ENCODE results near the gene PPP6R2.
"Not testable (repeated sequence)": the region's sequence is repeated elsewhere in the genome, so short reads cannot be mapped to it uniquely, and the experiment has no call there.

Gene PPP6R2

DNA sequence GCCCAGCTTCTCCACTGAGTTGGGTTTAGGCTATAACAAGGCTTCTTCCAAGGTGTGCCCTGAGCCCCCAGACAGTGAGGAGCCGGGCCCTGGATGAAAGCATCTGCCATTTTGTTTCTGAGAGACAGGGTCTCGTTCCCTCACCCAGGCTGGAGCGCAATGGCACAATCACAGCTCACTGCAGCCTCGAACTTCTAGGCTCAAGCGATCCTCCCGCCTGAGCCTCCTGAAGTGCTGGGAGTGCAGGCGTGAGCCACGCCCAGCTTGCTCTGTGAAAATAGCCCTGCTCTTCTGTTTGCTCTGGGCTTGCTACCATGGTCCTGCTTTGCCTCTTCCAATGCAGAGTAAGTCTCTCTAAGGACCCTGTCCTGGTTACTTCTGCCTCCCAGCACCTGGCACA, 23.0 kb upstream of the PPP6R2 start:
- Mint-ChIP-seq H3K27ac (no peak overlapping the region), H3K9me3 (ENCODE audit: low read depth) (no peaks in the 10 kb centered on the region), H3K4me1 (ENCODE audit: low read depth) (peaks cover 4% of the 10 kb centered on the region), H3K36me3 (no peaks in the 10 kb centered on the region), H3K27me3 (no peaks in the 10 kb centered on the region), H3K4me3 (no peak overlapping the region)

GRCh38 chr22:50320671-50321325, 22.3 kb upstream of the PPP6R2 start:
- Mint-ChIP-seq H3K27ac (no peak overlapping the region), H3K36me3 (no peaks in the 10 kb centered on the region), H3K27me3 (no peaks in the 10 kb centered on the region), H3K4me3 (no peak overlapping the region), H3K4me1 (ENCODE audit: low read depth) (peaks cover under 1% of the 10 kb centered on the region), H3K9me3 (ENCODE audit: low read depth) (no peaks in the 10 kb centered on the region)

GRCh38 chr22:50322382-50323104, 20.6 kb upstream of the PPP6R2 start:
- H3K27me3 Mint-ChIP-seq; H3K27ac Mint-ChIP-seq; H3K4me3 Mint-ChIP-seq; H3K9me3 Mint-ChIP-seq (ENCODE audit: low read depth); H3K4me1 Mint-ChIP-seq (ENCODE audit: low read depth); H3K36me3 Mint-ChIP-seq: not testable (repeated sequence)

DNA sequence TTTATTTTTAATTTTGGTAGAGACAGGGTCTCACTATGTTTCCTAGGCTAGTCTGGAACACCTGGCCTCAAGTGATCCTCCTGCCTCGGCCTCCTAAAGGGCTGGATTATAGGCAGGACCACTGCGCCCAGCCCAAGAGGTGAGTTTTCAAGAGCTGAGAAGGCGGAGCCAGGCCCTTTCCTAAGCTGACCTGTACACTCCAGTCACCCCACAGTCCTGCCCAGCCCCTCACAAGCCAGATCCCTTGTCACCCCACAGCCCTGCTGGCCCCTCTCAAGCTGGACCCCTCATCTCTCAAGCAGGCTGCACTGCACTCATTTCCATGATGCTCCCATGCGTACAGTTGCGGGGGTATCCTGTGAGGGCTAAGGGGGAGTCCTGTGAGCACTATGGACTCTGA, 19.2 kb upstream of the PPP6R2 start:
- Mint-ChIP-seq H3K36me3 (no peaks in the 10 kb centered on the region), H3K4me3 (no peak overlapping the region), H3K27ac (no peak overlapping the region), H3K4me1 (ENCODE audit: low read depth) (peaks cover 9% of the 10 kb centered on the region), H3K9me3 (ENCODE audit: low read depth) (no peaks in the 10 kb centered on the region), H3K27me3 (no peaks in the 10 kb centered on the region)

DNA sequence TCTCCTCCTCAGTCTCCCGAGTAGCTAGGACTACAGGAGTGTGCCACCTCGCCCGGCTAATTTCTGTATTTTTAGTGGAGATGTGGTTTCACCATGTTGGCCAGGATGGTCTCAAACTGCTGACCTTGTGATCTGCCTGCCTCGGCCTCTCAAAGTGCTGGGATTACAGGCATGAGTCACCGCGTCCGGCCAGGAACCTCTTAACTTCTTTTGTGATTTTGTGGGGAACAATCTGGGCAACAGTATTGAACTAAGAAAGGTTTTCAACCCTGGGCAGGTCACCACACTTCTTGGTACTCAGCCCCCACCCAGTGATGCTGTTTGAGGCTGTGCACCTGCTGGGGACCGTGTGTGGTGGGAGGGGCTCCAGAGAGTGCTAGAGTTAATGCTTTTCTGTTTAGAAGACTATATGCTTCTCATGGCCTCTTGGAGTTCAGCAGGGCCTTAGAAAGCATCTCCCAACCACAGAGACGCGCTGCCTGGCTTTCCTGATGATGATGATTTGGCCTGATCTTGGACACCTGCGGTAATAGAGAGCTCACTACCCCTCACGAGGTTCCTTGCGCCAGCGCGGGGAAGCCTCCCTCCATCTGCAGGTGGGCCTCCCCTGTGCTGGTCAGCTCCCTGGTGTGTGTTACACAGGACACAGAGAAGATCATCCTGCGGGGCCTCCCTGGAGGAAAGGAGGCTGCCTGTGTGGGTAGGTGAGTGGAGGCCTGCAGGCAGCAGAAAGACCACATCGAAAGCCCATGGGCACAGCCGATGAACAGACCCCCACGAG, 17.5 kb upstream of the PPP6R2 start:
- peak overlapping the region; percentile 86 for H3K4me3 Mint-ChIP-seq
- peaks cover 13% of the 10 kb centered on the region for H3K4me1 Mint-ChIP-seq (ENCODE audit: low read depth)
- peaks cover 2% of the 10 kb centered on the region for H3K27me3 Mint-ChIP-seq
- H3K27ac Mint-ChIP-seq, result no peak overlapping the region
- peaks cover 2% of the 10 kb centered on the region for H3K36me3 Mint-ChIP-seq
- no peaks in the 10 kb centered on the region for H3K9me3 Mint-ChIP-seq (ENCODE audit: low read depth)

DNA sequence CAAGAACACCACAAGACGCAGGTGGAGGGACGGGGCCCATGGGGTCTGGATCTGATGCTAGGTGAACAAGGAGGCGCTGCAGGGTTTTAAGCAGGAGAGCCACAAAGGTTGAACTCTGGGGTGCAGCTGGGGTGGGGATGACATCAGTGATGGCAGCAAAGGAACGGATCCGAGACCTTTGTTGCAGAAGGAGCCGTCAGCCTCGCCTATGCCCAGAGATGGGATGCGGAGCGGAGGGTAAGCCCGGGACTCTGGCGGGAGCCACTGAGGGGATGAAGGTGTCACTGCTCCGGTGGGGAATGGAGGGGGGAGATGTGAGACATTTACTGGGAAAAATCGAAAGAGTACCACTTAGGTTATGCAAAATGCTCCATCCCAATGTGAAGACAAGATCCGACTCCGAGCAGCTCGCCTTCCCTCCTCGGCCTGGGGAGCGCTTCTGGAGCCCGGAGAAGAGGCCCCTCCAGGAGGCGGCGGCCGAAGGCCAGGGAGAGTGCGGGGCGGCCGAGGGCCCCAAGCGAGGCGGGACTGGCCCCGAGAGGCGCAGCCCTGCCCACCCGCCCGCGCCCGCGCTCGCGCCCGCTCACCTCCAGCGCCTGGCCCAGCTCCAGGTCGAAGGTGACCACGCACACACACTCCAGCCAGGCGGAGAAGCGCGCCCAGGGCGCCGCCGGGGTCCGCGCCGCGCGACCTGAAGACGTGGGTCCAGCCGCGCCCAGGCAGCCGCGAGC, 16.7 kb upstream of the PPP6R2 start:
- peak overlapping the region; percentile 86 for H3K4me3 Mint-ChIP-seq
- peaks cover 2% of the 10 kb centered on the region for H3K36me3 Mint-ChIP-seq
- peaks cover 2% of the 10 kb centered on the region for H3K27me3 Mint-ChIP-seq
- H3K9me3 Mint-ChIP-seq (ENCODE audit: low read depth), result no peaks in the 10 kb centered on the region
- peaks cover 13% of the 10 kb centered on the region for H3K4me1 Mint-ChIP-seq (ENCODE audit: low read depth)
- no peak overlapping the region for H3K27ac Mint-ChIP-seq

DNA sequence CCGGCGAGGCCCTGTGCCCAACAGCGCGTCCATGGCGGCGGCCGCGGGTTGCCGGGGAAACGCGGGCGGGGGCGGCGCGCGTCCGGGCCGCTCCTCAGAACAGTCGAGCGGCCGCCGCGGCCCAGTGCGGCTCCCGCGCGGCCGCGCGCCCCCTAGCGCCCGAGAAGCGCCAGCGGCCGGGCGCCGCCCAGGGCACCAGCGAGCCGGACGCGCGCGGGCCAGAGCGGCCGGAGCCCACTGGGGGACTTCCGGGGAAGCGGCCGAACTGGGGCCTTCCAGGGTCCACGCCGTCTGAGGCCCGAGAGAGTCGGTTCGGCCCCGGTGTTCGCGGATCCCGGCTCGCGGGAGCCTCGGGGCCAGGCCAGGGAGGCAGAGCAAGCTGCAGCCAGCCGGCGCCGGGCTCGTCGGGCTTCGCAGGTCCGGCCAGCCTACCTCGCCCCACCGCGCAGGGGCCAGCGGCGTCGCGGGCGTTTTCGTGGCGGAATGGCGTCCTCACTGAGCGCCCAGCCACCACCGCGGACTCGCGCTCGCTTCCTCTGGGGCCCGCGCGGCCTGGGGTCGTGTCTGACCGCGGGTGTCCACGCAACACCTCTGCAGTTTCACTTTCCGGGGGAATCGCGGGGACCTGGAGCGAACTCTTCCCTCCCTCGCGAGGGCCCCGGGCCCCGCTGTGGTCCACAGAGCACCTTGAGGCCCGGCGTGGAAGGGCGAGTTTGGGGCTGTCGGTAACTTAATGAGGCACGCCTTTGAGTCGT, 16.0 kb upstream of the PPP6R2 start, which contains the start of gene DENND6B:
Gene DENND6B (minus strand): TSS at position 57 of the 755 bp plus-strand sequence. CDS start 24 bp downstream, at position 33.
- H3K36me3 Mint-ChIP-seq, result peaks cover 2% of the 10 kb centered on the region
- H3K9me3 Mint-ChIP-seq (ENCODE audit: low read depth), result no peaks in the 10 kb centered on the region
- peaks cover 2% of the 10 kb centered on the region for H3K27me3 Mint-ChIP-seq
- H3K4me1 Mint-ChIP-seq (ENCODE audit: low read depth), result peaks cover 13% of the 10 kb centered on the region
- peak within 1 kb of the TSS; percentile 70 for H3K27ac Mint-ChIP-seq
- peak within 1 kb of the TSS; percentile 86 for H3K4me3 Mint-ChIP-seq

GRCh38 chr22:50327711-50328019, 15.5 kb upstream of the PPP6R2 start:
- H3K27ac Mint-ChIP-seq, result peak overlapping the region; percentile 70
- peaks cover 2% of the 10 kb centered on the region for H3K36me3 Mint-ChIP-seq
- no peaks in the 10 kb centered on the region for H3K9me3 Mint-ChIP-seq (ENCODE audit: low read depth)
- H3K27me3 Mint-ChIP-seq, result peaks cover 2% of the 10 kb centered on the region
- peak overlapping the region; percentile 76 for H3K4me3 Mint-ChIP-seq
- peaks cover 13% of the 10 kb centered on the region for H3K4me1 Mint-ChIP-seq (ENCODE audit: low read depth)

DNA sequence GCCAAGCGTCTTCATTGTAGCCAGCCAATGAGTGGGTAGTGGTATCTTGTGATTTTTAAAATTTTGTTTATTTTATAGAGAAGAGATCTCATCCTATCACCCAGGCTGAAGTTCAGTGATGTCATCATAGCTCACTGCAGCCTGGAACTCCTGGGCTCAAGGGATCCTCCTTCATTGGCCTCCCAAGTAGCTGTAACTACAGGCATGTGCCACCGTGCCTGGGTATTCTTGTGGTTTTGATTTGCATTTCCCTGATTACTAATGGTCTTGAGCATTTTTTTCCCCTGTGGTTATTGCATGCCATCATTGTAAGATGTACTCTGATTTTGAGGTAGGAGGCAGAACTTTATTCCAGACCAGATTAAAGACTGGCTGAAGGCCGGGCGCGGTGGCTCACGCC, 13.9 kb upstream of the PPP6R2 start:
- H3K4me1 Mint-ChIP-seq (ENCODE audit: low read depth), result peaks cover 13% of the 10 kb centered on the region
- H3K27ac Mint-ChIP-seq, result no peak overlapping the region
- peaks cover 2% of the 10 kb centered on the region for H3K27me3 Mint-ChIP-seq
- H3K4me3 Mint-ChIP-seq, result no peak overlapping the region
- H3K9me3 Mint-ChIP-seq (ENCODE audit: low read depth), result no peaks in the 10 kb centered on the region
- peaks cover 2% of the 10 kb centered on the region for H3K36me3 Mint-ChIP-seq

- H3K4me3 Mint-ChIP-seq; H3K4me1 Mint-ChIP-seq (ENCODE audit: low read depth); H3K27ac Mint-ChIP-seq; H3K27me3 Mint-ChIP-seq; H3K9me3 Mint-ChIP-seq (ENCODE audit: low read depth); H3K36me3 Mint-ChIP-seq: not testable (repeated sequence)
These were observed 8.7 kb upstream of the PPP6R2 start for GRCh38 chr22:50334433-50334832.

DNA sequence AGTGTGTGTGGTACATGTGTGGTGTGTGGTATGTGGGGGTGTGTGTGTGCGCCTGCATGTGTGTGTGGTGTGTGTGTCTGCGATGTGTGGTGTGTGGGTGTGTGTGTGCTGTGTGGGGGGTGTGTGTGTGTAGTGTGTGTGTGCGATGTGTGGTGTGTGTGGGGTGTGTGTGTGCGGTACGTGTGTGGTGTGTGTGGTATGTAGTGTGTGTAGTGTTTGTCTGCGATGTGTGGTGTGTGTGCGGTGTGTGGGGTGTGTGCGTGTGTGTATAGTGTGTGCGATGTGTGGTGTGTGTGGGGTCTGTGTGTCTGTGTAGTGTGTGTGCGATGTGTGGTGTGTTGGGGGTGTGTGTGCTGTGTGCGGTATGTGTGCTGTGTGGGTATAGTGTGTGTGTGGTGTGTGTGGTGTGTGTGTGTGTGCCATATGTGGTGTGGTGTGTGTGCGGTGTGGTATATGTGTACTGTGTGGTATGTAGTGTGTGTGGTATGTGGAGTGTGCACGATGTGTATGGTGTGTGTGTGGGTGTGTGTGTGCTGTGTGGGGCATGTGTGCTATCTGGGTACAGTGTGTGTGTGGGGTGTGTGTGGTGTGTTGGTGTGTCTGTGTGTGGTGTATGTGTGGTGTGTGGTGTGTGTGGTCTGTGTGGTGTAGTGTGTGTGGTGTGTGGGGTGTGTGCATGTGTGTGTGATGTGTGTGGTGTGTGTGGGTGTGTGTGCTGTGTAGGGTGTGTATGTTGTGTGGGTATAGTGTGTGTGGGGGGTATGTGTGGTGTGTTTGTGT, 5.7 kb upstream of the PPP6R2 start:
- H3K4me3 Mint-ChIP-seq, result no peak overlapping the region
- peaks cover 6% of the 10 kb centered on the region for H3K4me1 Mint-ChIP-seq (ENCODE audit: low read depth)

DNA sequence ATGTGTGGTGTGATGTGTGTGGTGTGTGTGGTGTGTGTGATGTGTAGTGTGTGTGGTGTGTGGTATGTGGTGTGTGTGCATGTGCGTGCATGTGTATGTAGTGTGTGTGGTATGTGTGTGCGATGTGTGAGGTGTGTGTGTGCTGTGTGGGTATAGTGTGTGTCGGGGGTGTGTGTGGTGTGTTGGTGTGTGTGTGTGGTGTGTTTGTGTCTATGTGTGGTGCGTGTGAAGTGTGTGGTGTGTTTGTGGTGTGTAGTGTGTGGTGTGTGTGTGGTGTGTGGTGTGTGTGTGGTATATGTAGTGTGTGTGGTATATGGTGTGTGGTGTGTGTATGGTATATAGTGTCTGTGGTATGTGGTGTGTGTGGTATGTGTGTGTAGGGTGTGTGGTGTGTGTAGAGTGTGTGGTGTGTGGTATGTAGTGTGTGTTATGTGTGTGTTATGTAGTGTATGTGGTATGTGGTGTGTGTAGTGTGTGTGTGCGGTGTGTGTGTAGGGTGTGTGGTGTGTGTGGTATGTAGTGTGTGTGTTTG, 5.0 kb upstream of the PPP6R2 start:
- H3K9me3 Mint-ChIP-seq (ENCODE audit: low read depth), result no peaks in the 10 kb centered on the region
- H3K27me3 Mint-ChIP-seq, result no peaks in the 10 kb centered on the region
- H3K36me3 Mint-ChIP-seq, result no peaks in the 10 kb centered on the region
- H3K4me3 Mint-ChIP-seq, result no peak overlapping the region
- no peak overlapping the region for H3K27ac Mint-ChIP-seq
- H3K4me1 Mint-ChIP-seq (ENCODE audit: low read depth), result peaks cover 7% of the 10 kb centered on the region

More for the DNA sequence above, 5.7 kb upstream of the PPP6R2 start:
- no peaks in the 10 kb centered on the region for H3K36me3 Mint-ChIP-seq
- H3K27me3 Mint-ChIP-seq, result no peaks in the 10 kb centered on the region
- no peak overlapping the region for H3K27ac Mint-ChIP-seq
- no peaks in the 10 kb centered on the region for H3K9me3 Mint-ChIP-seq (ENCODE audit: low read depth)

- Mint-ChIP-seq H3K9me3 (ENCODE audit: low read depth) (no peaks in the 10 kb centered on the region), H3K27me3 (no peaks in the 10 kb centered on the region), H3K27ac (no peak overlapping the region), H3K4me1 (ENCODE audit: low read depth) (peaks cover 7% of the 10 kb centered on the region), H3K4me3 (no peak overlapping the region), H3K36me3 (no peaks in the 10 kb centered on the region)
These were observed 4.2 kb upstream of the PPP6R2 start for GRCh38 chr22:50338860-50339462.

Measured in activated naive CD8-positive, alpha-beta T cell (primary cell).